Measurements from ENCODE around the gene CNN3. TPM values are rescaled to one million over a fixed set of nuclear protein-coding genes. Genes with fewer than 3 reads are reported as not detected.

CNN3 gene
- total RNA-seq, 2 donors from 2014 or later: 82.2 to 124 TPM

GRCh38 chr1:94883691-94884090 is 43.2 kb downstream of the CNN3 start:
- Histone ChIP-seq H3K4me1 (no peaks in the 10 kb centered on the region), H3K27me3 (no peaks in the 10 kb centered on the region), H3K4me3 (peak overlapping the region in 1 of 2 donors; percentile 7), H3K36me3 (no peaks in the 10 kb centered on the region), H3K27ac (no peak overlapping the region), H3K9me3 (no peaks in the 10 kb centered on the region)
- no peak for DNase-seq (ENCODE audit: low spot score)
- no peak for TF ChIP-seq CTCF (IDR thresholded peaks at IDR 0.05)

DNA sequence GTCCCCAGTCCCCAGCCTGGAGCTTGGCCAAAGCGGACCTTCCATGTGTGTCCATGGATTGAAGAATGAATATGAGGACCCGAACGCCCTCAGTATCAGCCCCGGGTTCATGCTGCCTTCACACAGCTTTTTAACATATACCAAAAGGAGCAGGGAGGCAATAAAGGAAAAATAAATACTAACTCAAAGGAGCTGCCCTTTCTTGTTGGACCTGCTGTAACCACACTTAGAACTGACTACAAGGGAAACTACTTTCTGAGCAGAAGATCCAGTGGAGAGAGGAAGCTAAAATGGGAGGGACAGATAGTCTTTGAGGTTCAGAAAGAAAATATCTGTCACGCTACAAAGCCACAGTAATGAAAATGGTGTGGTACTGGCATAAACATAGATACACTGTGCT is 48.6 kb downstream of the CNN3 start:
- TF ChIP-seq CTCF (IDR thresholded peaks at IDR 0.05): no peak
- no peaks in the 10 kb centered on the region for H3K36me3 ChIP-seq
- H3K27ac ChIP-seq: no peak overlapping the region
- H3K4me3 ChIP-seq: no peak overlapping the region
- no peaks in the 10 kb centered on the region for H3K27me3 ChIP-seq
- H3K9me3 ChIP-seq: no peaks in the 10 kb centered on the region
- no peak for DNase-seq (ENCODE audit: low spot score)
- H3K4me1 ChIP-seq: peaks cover 0 to 8% of the 10 kb centered on the region in 2 donors

DNA sequence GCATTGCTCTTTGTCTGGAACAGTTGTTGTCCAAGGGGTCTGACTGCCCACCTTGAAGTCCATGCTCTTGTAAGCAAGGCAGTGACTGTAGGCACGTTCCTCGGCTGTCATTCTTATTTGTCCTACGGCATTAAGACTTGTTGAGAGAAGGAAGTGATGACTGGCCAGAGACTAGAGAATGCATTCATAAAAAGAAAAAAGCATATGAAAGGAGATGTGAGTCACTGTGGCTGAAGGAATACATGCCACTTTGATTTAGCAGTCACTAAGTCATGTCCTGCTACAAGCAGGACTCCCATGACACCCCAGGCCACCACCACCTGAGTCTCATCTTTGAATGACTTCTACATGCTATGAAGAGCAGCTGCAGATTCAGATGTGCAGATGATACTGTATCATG is 50.5 kb downstream of the CNN3 start:
- H3K27ac ChIP-seq: no peak overlapping the region
- TF ChIP-seq CTCF (IDR thresholded peaks at IDR 0.05): no peak
- no peak for DNase-seq (ENCODE audit: low spot score)
- H3K27me3 ChIP-seq: no peaks in the 10 kb centered on the region
- H3K36me3 ChIP-seq: no peaks in the 10 kb centered on the region
- peaks cover 0 to 12% of the 10 kb centered on the region in 2 donors for H3K4me1 ChIP-seq
- H3K4me3 ChIP-seq: no peak overlapping the region
- H3K9me3 ChIP-seq: no peaks in the 10 kb centered on the region

DNA sequence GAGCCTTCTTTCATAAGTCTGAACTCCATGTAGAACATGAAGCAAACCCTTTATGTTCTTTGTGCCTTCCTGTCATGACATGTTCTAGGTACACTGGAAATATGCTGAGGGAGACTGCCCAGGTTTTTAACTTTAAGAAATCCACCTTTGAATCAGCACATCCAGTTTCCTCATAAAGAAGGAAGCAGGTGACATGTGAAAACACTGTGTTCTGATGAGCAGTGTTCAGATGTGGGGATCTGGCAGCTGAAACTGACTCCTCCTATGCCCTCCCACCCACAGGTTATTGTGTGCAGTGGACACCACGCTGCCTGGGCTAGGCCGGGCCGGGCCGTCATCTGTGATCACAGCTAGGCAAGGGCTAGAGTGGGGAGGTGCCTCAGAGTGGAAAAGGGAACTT is 51.1 kb downstream of the CNN3 start:
- TF ChIP-seq CTCF (IDR thresholded peaks at IDR 0.05): no peak
- peaks cover 0 to 12% of the 10 kb centered on the region in 2 donors for H3K4me1 ChIP-seq
- H3K9me3 ChIP-seq: no peaks in the 10 kb centered on the region
- H3K4me3 ChIP-seq: no peak overlapping the region
- H3K27ac ChIP-seq: no peak overlapping the region
- no peaks in the 10 kb centered on the region for H3K36me3 ChIP-seq
- DNase-seq (ENCODE audit: low spot score): no peak
- no peaks in the 10 kb centered on the region for H3K27me3 ChIP-seq

DNA sequence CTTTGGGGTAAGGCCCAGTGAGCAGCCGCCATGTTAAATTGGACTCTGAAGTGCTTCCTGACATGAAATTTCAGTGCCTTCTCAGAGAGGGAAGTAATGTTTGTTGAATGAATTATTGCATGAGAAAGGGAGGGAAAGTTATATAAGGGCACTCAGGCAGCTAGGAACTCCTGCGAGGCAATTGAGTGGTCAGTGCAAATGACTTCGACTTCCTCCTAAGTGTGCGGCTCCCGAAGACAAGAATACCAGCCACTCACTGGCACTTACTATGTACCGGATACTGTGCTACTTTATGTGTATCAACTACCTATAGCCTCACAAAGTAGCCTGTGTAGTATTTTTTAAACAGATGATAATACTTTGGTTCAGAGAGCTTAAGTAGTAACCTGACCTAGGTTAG is 52.5 kb downstream of the CNN3 start:
- H3K4me3 ChIP-seq: no peak overlapping the region
- no peaks in the 10 kb centered on the region for H3K27me3 ChIP-seq
- H3K4me1 ChIP-seq: peaks cover 0 to 12% of the 10 kb centered on the region in 2 donors
- no peak for TF ChIP-seq CTCF (IDR thresholded peaks at IDR 0.05)
- no peaks in the 10 kb centered on the region for H3K36me3 ChIP-seq
- no peak for DNase-seq (ENCODE audit: low spot score)
- no peaks in the 10 kb centered on the region for H3K9me3 ChIP-seq
- H3K27ac ChIP-seq: peak overlapping the region; percentile 54 to 73
